HG03558 (cell line): ENCODE data around the gene SMAD5.

Experiments used
- ATAC-seq: cut with Tn5 transposase; IDR thresholded peaks from one replicate; pipeline ENCODE4 v1.9.1; 2021; ENCODE audit warnings: moderate number of reproducible peaks; ENCODE audit not compliant: unreplicated experiment; ENCODE audit errors: extremely low read depth

SMAD5 gene

GRCh38 chr5:136114414-136115125 is 18.1 kb upstream of the SMAD5 start:
- no peak for ATAC-seq

DNA sequence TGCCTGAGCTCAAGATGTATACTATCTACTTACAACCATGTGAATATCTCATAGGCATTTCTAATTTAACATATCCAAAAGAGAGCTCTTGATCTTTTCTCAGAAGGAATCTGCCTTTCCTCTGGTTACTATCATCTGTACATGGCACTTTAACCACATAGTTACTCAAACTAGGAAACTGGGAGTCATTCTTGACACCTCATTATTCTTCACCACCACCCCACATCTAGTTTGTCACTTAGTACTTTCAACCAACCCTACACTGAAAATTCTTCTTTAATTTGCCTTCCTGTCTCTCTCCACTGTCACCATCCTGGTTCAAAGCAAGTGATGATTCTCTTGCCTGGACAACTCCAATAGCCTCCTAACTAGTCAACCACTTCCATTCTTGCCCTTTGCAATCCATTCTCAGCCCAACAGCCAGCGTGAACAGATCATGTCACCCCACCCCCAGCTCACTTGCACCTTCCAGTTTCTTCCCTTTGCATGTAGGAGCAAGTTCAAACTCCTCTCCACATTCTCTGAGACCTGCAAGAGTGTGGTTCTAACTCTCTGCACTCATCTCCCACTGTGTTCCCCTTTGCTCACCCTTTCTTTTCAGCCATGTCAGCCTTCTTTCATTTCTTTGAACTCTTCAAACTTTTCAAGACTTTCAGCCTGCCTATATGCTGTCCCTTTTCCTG is 17.3 kb upstream of the SMAD5 start:
- no peak for ATAC-seq

GRCh38 chr5:136120529-136120928 is 12.1 kb upstream of the SMAD5 start:
- ATAC-seq, result no peak

DNA sequence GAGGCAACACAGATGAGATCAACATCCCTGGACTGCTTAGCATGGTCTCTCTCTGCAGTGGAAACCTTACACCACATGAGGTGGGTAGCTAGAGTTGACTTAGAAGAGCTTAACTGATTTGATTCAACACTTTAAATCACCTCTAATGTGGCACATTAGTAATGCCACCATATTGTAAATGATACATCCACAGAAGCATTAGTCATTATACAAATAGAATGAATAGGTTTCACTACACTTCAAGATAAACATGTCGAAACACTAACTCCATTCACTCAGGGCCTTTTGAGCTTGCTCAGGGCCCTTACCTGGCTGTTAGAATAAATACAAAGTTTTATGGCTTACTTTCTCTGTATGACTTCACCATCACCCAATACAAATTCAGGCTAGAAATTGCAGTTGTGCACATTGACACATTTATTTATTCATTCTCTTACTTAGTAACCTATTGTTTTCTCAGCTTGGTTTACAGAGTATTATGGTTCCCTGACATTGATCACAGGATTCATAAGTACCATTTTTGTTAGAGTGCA is 9.3 kb upstream of the SMAD5 start:
- no peak for ATAC-seq

GRCh38 chr5:136127560-136127959 is 5.1 kb upstream of the SMAD5 start:
- no peak for ATAC-seq

- ATAC-seq, result no peak
Observed at GRCh38 chr5:136128481-136128880, 4.2 kb upstream of the SMAD5 start.

GRCh38 chr5:136129445-136129844 is 3.2 kb upstream of the SMAD5 start:
- ATAC-seq, result no peak

DNA sequence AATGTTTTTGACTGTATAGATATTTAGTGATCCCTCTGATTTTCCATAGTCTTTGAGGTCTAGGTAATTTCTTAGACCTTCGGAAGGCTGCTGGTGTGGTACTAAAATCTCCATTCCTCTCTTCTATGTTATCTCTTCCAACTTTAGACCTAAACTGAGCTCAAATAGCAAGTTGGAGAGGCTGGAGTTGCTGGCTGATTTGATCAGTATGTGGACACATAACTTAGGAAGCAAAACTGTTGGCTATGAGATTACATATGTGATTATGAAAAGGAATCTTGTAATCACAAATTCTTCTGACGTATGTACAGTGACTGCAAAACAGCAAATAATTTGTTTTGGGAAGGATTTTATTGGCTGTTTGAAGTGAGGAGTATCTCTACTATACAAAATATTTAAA is 2.1 kb upstream of the SMAD5 start:
- ATAC-seq, result no peak

DNA sequence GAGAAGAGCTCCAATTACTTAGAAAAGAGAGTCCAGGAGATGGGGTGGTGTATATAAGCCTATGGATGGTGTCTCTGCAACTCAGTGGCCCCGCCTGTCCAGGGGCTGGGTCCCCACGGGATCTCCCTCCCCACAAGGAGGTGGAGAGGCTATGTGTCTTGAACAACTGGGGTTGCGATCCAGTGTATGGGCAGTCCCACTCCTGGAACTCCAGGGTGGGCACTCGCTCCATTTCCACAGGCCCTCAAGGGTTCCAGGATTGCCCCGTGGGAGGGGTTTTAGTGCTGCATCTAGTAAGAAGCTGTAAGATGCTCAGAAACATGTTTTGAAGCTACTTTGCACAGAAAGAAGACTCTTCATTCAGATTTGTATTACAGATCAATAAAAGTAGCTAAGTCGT is 558 bp upstream of the SMAD5 start:
- ATAC-seq, result no peak

DNA sequence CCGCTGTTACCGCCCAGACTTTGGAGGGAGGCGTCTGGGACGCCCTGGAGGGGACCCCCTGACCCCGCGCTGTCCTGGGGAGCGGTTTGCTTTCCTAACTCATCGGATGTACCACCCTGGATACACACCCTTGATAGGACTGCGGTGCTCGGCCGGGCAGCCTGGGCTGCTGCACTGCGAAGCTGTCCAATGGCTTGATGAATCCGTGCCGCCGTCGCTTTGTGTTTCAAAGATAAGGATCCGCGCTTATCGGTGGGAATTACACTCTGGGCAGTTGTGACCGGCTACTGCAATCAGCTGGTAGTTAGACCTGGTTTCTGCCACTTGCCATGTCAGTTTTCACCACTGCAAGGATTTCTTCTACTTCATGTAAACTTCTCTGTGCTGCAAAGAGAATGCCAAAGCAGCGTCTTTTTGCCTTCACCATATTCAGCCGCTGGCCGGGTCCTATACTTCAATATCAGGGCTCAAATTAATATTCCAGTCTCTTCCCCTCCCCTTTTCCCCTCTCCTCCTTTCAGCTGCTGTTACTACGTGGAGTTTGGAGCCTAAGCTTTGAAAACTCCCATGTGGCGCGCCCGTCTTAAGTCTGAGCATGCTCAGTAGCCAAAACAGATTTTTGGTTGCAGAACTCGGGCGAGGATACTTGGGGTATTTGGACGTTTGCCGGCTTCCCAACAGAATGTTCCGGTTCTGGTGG is 727 bp downstream of the SMAD5 start:
- no peak for ATAC-seq

GRCh38 chr5:136133922-136134379 is 1.3 kb downstream of the SMAD5 start:
- ATAC-seq, result no peak

- no peak for ATAC-seq
Observed at GRCh38 chr5:136134653-136135052, 2.0 kb downstream of the SMAD5 start.

- no peak for ATAC-seq
Observed at GRCh38 chr5:136135536-136135935, 2.9 kb downstream of the SMAD5 start.

GRCh38 chr5:136137497-136138220 is 5.0 kb downstream of the SMAD5 start:
- ATAC-seq, result no peak

- ATAC-seq, result peak; percentile 93
Observed at GRCh38 chr5:136141561-136141960, 8.9 kb downstream of the SMAD5 start.

GRCh38 chr5:136143312-136143711 is 10.7 kb downstream of the SMAD5 start:
- no peak for ATAC-seq

DNA sequence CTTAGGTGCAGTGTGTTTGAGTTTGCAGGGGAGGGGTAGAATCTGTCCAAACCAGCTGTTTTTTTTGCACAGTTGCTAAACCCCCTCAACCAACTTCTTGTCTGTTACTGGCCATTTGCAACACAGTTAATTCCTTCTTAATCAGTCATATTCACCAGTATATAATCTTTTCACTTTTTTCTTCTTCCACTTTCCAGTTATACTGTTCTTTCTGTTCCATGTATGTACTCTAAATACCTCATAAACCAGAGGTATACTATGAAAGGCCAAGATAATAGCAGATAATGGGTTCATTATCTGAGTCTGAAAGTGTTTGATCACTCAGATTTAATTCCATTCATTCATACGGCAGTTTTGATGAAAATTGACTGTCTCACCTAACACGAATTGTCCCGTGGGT is 11.1 kb downstream of the SMAD5 start:
- no peak for ATAC-seq

DNA sequence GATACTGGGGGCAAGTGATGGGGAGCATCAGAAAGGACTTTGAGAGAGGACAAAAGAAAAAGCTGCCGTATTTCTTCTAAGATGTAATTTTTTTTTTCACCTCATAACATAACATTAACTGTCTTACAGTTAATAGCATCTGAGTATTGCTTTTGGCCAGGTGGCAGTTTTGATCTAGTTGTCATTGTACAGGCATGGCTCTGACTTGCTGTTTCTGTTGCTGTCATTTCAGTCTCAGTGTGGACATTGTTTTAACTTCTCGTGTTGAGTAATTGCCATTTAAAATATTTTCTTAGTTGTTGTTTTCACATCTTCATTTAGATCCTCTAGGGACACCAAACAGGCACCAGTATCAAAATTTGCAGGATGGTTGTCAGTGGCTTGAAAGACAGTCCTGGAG is 12.4 kb downstream of the SMAD5 start:
- ATAC-seq, result peak; percentile 43

GRCh38 chr5:136146201-136146600 is 13.6 kb downstream of the SMAD5 start:
- ATAC-seq, result no peak

DNA sequence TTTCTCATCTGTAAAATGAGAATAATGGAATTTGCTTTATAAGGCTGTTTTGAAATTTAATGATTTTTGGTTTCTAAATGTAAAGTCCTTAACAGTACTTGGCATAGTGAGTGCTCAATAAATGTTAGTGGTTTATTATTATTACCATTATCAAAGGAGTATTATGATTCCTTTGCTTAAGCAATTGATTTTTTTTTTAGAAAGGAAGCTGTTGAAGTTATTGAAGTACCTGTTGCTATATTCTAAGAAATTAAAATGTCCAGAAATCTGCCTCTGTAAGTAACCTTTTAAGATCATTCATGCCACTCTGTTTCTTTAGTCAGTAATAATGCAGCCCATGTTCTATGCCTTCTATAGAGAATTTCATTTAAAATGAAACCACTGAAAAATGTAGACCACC is 15.0 kb downstream of the SMAD5 start:
- ATAC-seq, result no peak
